ENCODE measurements around the gene DNAH3.
A peak's percentile ranks its signal among the peaks of the same experiment; 100 is the strongest.
"Not testable (repeated sequence)": the region's sequence is repeated elsewhere in the genome, so short reads cannot be mapped to it uniquely, and the experiment has no call there.

DNAH3 gene

DNA sequence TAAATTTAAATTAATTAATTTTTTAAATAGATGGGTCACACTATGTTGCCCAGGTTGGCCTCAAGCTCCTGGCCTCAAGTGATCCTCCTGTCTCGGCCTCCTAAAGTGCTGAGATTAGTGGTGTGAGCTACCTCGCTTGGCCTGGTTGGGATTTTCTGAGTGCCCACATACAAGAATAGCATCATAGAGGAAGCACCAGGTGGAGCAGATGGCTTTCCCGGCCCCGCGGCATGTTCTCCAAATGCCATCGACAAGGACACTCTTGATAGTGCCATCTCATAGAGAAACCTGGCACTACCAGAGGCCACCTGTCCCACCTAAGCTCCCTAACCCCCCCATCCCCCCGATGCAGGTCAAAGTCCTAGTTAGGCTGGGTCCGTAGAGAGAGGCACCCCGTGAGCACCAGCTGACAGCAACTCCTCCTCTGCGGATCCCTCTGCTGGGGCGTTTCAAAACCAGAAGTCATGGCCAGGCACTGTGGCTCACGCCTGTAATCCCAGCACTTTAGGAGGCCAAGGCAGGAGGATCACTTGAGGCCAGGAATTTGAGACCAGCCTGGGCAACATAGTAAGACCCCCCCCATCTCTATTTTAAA, 65.9 kb downstream of the DNAH3 start:
- no peak for DNase-seq
- TF ChIP-seq GATA1 (IDR thresholded peaks at IDR 0.05; ENCODE audit: low read depth, low read length) (no peak), POLR2A (IDR thresholded peaks at IDR 0.05; ENCODE audit: low read length) (no peak)

DNA sequence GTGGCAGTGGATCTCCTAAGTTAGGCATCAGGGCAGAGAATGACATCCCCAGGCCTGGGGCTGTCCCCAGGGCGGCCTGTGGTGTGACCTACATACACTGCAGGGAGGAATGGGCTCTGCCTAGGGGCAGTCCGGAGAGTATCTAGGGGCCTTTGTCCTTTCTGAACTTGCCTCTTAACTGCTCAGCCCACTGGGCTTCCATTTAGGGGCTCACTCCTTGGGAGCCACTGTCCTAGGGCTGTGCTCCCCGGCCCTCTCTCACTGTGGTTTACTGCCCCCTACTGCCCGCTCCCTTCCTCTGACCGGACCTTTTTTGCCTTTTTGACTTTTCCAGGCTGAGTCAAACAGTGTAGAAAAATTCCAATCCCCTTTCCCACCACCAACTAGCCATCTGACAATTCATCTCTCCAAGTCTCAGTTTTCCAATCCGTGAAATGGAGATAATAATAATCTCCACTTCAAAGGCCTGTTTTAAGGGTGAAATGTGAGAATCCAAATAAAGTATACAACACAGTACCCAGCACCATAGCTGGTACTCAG, 66.8 kb downstream of the DNAH3 start:
- TF ChIP-seq GATA1 (IDR thresholded peaks at IDR 0.05; ENCODE audit: low read depth, low read length) (no peak), POLR2A (IDR thresholded peaks at IDR 0.05; ENCODE audit: low read length) (no peak)
- peak; percentile 51 to 75 for DNase-seq

DNA sequence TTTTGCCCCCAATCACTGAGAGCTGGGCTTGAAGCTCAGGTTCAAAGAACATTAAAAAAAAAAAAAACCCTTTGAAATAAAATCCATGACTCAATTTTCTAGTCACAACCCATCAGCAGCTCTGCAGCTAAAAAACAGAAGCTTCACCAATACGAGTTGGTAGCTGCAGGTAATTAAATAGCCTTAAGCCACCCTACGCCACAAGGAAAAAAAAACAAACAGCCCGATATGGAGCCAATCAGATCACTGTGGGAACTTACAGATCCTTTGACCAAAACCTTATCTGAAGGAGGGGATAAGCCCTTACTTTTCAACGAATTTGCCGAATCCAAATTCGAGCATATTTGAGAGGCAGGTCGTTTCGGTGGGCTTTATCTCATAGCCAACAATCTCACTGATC, 69.3 kb downstream of the DNAH3 start:
- DNase-seq = no peak
- TF ChIP-seq GATA1 (IDR thresholded peaks at IDR 0.05; ENCODE audit: low read depth, low read length) (no peak), POLR2A (IDR thresholded peaks at IDR 0.05; ENCODE audit: low read length) (no peak)

DNA sequence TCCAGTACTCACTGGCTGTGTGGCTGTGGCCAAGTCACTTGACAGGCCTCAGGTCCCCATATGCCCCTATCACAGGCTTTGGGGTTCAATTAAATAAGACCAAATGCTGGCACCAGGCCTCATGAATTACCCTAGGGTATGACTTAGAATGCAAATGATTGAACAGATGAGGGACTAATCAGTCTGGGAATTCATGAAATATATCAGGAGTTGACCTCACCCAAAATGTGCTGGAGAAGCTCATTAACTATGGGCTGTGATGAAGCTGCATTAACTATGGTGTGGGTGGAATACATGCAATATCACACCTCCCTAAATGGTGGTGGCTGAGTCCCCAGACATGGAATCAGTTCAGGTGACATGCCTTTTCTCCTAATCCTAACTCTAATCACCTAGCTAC, 72.1 kb downstream of the DNAH3 start:
- DNase-seq = no peak
- TF ChIP-seq POLR2A (IDR thresholded peaks at IDR 0.05; ENCODE audit: low read length) (no peak), GATA1 (IDR thresholded peaks at IDR 0.05; ENCODE audit: low read depth, low read length) (no peak)

DNA sequence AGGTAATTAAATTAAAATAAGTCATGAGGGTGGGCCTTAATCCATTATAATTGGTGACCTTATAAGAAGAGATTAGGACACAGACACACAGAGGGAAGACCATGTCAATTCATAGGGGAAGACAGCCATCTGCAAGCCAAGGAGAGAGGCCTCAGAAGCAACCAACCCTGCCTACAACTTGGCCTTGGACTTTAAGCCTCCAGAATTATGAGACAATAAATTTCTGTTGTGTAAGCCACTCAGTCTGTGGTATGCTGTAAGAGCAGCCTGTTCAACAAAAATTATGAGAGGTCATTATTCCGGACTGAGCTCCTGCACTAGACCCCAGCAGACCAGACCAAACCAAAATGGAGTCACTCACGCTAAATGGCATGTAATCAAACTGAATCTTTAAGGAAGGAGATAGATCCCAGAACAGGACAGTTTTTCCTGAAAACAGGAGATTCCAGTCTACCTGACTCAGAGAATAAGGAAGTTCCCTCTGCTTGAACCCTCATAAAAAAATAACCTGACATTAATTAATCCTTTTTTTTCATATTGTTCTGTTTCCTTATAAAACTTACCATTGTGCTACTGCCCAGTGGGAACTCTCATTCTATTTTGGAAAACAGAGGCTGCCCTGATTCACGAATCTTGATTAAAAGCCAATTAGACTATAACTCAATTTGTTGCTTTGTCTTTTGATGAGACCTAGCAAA, 74.3 kb downstream of the DNAH3 start:
- TF ChIP-seq POLR2A (IDR thresholded peaks at IDR 0.05; ENCODE audit: low read length) = no peak
- no peak for TF ChIP-seq GATA1 (IDR thresholded peaks at IDR 0.05; ENCODE audit: low read depth, low read length)
- no peak for DNase-seq

DNA sequence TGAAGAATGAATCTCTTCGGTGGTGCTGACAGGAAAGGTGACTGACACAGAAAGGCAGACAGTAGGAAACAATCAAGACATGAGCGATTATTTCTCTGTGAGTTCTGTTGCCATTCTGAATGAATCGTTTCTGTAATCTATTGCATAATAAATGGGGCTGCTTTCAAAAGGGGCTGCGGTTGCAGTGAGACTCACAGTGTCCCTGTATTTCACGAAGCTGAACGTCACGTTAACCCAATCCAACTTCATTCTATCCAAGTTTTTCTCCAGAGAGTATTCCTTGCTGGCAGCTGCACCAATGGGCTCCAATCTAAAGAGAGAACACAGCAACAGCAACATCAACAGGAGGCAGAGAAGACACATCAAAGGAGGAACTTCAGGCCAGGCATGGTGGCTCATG, 75.4 kb downstream of the DNAH3 start:
- DNase-seq = no peak
- TF ChIP-seq GATA1 (IDR thresholded peaks at IDR 0.05; ENCODE audit: low read depth, low read length) (no peak), POLR2A (IDR thresholded peaks at IDR 0.05; ENCODE audit: low read length) (no peak)

DNA sequence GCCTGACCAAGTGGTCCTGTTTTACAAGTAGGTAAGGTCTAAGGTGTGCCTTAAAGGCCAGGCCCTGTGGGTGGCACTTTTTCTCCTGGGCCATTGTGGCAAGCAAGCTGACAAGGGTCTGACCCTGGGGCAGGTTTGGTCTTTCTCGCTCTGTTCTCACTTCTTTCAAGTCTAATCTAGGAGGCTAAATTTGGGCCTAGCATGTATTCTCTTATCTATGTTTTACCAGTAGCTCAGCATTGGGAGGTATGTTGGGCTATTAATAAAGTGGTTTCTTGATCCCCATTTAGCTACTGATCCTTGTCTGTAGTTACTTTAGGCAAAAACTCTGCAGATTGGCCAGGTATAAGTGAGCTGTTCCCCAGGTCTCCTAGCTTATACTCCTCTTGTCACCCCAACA, 77.7 kb downstream of the DNAH3 start:
- DNase-seq = no peak
- no peak for TF ChIP-seq POLR2A (IDR thresholded peaks at IDR 0.05; ENCODE audit: low read length)
- TF ChIP-seq GATA1 (IDR thresholded peaks at IDR 0.05; ENCODE audit: low read depth, low read length) = no peak

DNA sequence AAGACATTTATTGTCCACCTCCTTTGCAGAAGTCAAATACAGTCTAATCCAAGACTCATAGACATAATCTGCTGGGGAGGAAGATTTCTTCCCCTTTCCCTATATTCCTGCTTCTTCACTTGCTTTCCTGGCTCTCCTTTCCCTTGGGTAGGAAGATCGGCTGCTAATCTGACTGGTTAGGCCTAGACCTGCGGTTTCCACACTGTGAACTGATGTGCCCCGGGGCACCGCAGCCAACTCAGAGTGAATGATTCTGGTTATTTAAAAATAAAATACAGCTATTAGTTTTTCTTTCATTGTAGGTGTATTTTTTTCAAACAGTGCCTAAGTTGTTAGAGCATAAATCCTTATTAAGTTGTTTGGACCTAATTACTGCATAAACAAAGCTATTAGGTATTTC, 78.9 kb downstream of the DNAH3 start:
- no peak for TF ChIP-seq GATA1 (IDR thresholded peaks at IDR 0.05; ENCODE audit: low read depth, low read length)
- no peak for DNase-seq

DNA sequence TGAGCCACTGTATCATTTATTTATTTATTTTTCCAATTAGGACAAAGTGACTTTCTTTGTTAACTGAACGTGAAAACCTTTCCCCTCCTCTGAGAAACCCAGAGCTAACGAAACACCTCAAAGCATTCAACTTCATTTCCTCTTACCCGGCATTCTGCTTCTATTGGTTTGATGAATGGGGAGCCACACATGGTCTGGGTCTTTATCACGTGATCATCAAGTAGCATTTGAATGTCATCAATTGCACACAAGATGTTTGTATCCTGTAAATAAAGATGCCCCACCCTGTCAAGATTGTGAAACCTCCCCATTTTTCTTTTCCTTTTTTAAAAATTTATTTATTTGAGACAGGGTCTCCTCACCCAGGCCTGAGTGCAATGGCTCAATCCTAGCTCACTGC, 80.1 kb downstream of the DNAH3 start:
- TF ChIP-seq POLR2A (IDR thresholded peaks at IDR 0.05; ENCODE audit: low read length) (no peak), GATA1 (IDR thresholded peaks at IDR 0.05; ENCODE audit: low read depth, low read length) (no peak)
- DNase-seq = no peak

DNA sequence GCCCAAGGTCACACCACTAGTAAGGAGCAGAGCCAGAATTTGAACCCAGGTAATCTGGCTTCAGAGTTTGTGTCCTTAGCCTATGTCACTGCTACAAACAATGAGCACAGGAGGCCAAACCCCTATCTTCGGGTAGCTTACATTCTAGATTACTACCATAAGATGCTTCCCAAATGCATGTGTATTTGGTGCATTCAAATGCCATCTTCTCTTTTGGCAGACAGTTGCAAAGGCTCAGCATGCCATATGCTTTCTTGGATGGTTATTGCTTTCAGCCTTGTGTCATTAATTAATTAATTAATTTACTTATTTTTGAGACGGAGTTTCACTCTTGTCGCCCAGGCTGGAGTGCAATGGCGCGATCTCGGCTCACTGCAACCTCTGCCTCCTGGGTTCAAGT, 80.7 kb downstream of the DNAH3 start:
- TF ChIP-seq POLR2A (IDR thresholded peaks at IDR 0.05; ENCODE audit: low read length) (no peak), GATA1 (IDR thresholded peaks at IDR 0.05; ENCODE audit: low read depth, low read length) (no peak)
- no peak for DNase-seq

DNA sequence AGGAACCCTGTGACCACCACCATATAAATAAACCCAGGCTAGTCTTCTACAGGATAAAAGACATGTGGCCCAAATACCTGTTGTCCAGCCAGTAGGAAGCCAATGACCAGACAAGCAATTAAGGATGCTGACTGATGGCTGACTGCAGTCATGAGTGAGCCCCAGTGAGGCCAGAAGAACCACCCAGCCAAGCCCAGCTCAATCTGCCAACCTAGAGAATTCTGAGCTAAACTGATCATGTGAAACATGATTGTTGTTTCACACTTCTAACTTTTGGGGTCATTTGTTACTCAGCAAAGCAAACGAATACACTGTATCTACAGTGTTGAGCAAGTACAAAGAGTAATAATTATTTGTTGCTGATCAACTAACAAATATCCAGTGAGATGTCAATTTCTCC, 86.4 kb downstream of the DNAH3 start:
- no peak for DNase-seq
- no peak for TF ChIP-seq POLR2A (IDR thresholded peaks at IDR 0.05; ENCODE audit: low read length)

DNA sequence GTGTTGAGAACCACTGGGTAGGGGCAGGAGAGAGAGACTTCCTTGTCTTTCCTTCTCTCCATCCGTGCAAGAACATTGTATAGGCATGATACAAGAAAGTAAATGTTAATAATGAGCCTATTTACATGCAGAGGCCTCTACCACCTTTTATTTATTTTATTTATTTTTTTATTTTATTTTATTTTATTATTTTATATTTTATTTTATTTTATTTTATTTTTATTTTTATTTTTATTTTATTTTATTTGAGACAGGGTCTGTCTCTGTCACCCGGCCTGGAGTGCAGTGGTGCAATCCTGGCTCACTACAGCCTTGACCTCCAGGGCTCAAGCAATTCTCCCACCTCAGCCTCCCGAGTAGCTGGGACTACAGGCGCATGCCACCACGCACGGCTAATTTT, 87.3 kb downstream of the DNAH3 start:
- not testable (repeated sequence) for DNase-seq

DNA sequence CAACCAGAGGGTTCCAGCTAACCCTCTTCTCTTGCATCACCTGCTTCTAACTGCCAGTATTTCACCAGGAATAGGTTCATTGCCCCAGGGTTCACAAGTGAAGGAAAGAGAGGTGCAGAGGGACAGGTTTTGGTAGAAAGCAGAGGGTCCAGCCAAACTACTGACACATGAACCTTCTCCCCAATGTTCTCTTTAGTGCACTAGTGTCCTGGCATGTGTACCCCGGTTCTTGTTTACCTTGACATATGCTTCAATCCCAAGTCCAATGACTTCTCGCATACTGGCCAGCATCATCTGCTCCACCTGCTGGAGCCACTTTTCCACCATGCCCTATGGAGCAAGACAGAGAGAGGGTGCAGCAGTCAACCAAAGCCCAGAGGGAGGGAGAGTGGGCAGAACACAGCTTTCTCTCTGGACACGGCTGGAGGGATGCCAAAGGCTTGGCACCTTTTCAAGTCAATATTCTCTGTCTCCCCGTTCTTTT, 90.6 kb downstream of the DNAH3 start:
- TF ChIP-seq POLR2A (IDR thresholded peaks at IDR 0.05; ENCODE audit: low read length) = no peak
- no peak for TF ChIP-seq GATA1 (IDR thresholded peaks at IDR 0.05; ENCODE audit: low read depth, low read length)
- no peak for DNase-seq

DNA sequence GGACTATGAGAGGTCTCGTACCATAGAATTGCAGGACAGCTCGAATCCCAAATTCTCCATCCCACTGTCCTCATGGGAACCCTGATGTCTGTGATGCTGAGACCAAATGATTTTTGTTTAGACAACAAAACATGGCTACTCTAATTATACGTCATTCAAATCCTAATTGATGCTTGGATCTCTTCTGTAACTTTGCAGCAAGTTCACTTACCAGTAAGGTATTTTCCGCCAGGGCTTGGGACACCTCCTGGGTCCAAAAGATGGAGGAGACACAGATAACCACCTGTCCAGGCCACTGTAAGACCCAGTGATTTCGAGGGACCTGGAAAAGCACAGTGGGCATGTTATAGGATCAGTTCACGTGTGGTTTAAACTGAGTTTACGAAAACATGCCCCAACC, 92.8 kb downstream of the DNAH3 start:
- TF ChIP-seq GATA1 (IDR thresholded peaks at IDR 0.05; ENCODE audit: low read depth, low read length) (no peak), POLR2A (IDR thresholded peaks at IDR 0.05; ENCODE audit: low read length) (no peak)
- no peak for DNase-seq

DNA sequence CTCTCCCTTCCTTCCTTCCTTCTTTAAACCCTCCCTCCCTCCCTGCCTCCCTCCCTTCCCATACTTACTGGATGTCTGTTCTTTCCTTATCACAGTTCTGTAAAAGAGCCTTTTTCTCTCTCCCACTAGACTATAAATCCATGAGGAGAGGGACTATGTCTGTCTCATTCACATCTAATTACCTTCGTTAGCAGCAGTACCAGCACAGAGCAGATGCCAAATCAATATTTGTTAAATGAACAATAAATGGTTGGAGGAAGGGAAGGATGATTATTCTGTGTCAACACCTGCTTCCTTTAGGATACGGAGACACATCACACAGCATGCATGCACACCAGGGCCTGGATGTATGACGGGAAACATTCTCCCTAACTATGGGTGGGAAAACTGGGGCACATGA, 94.2 kb downstream of the DNAH3 start:
- no peak for TF ChIP-seq POLR2A (IDR thresholded peaks at IDR 0.05; ENCODE audit: low read length)
- TF ChIP-seq GATA1 (IDR thresholded peaks at IDR 0.05; ENCODE audit: low read depth, low read length) = no peak
- no peak for DNase-seq

DNA sequence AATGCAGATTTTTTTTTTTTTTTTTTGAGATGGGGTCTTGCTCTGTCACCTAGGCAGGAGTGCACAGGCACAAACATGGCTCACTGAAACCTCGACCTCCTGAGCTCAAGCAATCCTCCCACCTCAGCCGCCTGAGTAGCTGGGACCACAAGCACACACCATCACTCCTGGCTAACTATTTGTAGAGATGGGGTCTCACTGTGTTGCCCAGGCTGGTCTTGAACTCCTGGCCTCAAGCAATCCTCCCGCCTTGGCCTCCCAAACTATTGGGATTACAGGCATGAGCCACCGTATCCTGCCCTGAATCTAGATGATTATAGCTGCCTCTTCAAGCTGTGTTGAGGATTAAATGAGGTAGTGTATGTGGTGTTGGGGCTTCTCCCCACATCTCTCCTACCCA, 94.9 kb downstream of the DNAH3 start:
- DNase-seq = not testable (repeated sequence)

Data from erythroblast (primary cell).